SKM-1 (cell line): ENCODE results near the gene RPGRIP1.
"Not testable (repeated sequence)": the region's sequence is repeated elsewhere in the genome, so short reads cannot be mapped to it uniquely, and the experiment has no call there.

ENCODE experiments used
- DNase-seq: peaks from one replicate; lab custom pipeline; 2025; ENCODE audit not compliant: unreplicated experiment; lab: John Stamatoyannopoulos, UW

Gene RPGRIP1

DNA sequence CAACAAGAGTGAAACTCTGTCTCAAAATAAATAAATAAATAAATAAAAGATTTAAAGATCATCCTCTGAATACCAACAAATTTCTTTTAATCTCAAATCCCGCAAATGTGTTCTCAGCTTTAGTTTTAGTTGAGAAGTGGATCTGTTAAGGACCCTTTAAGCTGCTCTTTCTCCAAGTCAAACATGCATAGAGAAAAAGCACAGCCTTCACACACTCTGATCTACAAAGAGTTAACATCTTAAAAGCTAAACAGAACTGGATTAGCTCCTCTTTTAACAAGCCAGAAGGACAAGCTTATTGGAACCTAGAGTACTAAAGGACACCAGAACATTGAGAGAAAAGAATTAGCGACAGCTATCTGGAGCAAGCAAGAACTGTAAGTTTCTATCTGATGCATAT is at the start of gene RPGRIP1:
Gene RPGRIP1, plus strand, starts transcription at position 301 of the 400 bp plus-strand sequence. CDS start 7,894 bp downstream, outside the sequence.
- DNase-seq, result no peak

DNA sequence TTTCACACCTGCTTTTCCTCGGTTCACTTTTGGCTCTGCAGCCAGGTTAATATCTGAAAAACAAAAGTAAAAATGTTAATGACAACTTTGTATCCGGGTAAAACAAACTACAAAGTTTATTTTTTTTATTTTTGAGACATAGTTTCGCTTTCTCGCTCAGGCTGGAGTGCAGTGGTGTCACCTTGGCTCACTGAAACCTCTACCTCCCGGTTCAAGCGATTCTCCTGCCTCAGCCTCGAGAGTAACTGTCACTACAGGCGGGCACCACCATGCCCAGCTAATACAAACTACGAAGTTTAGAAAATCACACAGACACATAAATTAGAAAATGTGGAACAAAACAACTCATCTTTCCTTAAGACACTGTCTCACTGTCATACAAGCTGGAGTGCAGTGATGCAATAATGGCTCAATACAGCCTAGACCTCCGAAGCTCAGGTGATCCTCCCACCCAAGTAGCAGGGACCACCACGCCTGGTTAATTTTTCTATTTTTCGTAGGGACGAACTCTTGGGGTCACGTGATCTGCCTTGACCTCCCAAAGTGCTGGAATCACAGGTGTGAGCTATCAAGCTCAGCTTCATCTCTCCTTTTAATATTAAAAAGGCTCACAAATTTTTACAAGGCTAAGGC is 48.7 kb upstream of the RPGRIP1 start:
- no peak for DNase-seq

DNA sequence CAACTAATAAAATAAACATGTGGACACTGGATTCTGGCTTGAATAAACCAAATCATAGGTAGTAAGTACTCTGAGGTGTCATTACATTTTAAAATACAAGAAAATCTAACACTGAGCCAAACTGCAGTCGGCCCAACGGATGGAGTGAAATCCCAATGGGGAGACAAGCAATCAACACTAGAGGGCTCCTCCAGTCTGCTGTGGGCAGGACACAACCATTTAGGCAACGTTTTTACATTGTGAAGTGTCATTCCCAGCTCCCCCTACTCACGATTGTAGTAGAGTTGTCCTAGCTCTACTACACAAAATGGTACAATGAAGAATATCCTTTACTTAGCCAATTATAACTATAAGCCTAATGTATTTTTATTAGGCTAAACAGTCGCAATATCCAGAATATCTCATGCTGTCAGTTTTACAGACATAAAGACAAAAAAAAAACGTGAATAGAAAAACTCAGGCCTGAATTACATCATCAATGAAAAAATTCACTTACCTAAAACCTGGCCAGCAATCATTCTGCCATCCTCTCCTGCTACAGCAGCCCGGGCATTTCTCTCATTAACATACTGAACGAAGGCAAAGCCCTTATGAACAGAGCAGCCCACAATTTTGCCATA is 46.3 kb upstream of the RPGRIP1 start:
- DNase-seq, result no peak

DNA sequence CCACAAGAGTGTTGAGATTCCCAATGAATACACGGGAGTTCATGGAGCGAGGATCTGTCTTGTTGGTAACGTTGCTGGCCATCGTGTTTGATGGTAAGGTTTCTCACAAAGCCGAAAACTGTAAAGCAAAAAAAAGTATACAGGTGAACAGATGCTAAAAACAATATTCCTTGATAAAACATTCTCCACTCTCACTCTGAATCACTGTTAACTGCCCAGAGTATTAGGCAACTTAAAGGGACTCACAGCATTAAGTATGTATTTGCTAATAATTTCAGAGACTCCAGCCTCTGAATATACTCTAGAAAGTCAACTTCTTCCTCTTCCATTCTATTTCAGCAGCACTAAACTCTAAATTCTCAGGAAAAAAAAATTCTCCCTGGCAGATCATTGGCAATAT is 45.8 kb upstream of the RPGRIP1 start:
- DNase-seq, result no peak

DNA sequence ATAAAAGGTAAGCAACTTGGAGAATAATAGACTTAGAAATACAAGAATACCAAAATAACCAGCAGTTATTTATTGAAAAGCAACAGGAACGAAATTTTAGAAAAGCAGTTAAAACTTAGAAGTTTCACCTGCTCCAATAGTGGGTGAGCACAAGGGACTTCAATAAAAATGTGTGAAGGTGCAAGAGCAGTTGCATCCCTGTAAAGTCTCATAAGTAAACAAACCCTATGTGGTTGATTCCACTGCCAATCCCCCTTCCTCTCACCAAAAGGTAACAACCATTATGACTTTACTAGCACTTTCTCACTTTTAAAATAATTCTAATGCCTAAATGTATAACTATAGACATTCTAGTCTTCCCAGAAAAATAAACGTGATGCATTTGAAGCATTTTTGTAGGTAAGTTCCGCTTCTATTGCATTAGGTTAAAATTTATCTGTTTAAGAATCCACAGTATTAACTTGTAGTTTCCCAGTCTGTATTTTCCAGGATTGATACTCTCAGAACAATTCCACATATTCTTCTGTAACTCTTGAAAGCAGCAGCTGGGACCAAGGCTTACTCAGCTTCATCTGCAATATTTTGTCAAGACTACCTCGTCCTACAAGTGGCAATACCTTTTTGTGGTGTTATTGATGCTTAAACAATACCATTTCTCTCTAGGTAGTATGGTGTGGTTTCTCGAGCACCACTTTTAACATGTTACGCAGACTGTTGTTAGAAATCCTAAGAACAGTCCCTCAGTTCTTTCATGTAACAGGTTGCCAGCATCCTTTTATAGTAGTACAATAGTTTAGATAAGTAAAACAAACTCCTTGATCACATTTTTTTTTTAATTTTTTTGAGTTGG is 42.7 kb upstream of the RPGRIP1 start:
- no peak for DNase-seq

DNA sequence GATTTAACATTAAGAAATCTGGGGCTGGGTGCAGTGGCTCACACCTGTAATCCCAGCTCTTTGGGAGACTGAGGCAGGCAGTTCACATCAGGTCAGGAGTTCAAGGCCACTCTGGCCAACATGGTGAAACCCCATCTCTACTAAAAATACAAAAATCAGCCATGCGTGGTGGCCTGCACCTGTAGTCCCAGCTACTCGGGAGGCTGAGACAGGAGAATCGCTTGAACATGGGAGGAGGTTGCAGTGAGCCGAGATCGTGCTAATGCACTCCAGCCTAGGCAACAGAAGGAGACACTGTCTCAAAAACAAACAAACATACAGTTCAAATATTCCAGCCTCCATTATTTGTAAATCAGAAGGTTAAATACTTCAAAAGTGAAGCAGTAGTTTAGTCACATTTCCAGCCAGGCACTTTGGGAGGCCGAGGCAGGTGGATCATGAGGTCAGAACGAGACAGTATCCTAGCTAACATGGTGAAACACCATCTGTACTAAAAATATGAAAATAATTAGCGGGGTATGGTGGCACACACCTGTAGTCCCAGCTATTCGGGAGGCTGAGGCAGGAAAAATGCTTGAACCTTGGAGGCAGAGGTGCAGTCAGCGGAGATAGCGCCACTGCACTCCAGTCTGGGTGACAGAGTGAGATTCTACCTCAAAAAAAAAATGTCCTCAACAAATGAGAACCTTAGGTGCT is 40.9 kb upstream of the RPGRIP1 start:
- no peak for DNase-seq

DNA sequence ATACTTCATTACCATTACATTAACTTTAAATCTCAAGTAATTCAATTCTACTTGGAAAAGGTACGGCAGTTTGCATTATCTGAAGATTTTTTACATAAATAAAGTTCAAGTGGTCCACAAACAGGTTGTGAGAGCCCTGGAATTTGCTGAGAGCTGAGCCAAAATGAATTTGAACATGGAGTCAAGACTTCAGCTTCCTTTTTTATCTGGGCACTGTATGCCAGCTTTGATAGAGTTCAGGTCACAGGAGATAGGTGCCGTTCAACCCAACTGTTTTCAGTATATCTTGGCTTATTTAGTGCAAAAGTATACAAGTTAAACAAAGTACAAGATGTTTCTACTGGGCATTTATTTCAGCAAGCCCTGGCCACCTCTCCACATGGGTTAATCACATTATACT is 39.5 kb upstream of the RPGRIP1 start:
- DNase-seq, result no peak

DNA sequence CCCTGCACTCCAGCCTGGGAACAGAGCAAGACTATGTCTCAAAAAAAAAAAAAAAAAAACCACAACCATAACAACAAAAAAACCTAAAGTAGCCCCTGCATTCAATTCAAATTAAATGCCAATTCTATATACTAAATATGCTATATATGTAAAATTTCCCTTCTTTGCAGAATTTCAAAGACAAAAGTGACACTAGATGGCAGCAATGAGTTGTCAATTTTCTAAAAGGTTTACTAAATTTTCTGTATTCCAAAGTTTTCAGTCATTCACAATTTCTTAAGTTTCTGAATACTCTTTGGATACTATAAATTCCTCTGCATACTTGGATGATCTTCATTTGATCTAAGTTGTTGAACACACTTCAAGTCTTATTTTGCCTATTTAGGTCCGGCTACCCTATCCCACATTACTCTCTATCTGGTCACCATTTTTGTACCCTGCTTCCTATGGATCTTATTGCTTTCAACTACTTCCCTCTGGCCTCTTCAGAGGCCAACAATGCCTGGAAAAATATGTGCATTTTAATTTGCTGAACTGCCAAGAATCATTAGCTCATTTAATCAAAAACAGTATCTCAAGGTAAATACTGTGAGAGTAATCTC is 38.6 kb upstream of the RPGRIP1 start:
- no peak for DNase-seq

DNA sequence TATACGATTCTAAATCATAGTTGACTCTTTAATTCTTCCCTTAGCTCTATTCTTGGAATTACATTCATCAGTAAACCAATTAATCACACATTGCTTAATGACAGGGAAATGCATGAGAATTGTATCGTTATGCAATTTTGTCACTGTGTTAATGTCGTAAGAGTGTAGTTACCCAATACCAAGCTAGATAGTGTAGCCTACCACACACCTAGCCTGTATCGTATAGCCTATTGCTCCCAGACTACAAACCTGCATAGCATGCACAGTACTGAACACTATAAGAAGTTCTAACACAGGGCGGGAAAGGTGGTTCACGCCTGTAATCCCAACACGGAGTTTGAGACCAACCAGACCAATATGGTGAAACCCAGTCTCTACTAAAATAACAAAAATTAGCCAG is 35.3 kb upstream of the RPGRIP1 start:
- DNase-seq, result no peak

DNA sequence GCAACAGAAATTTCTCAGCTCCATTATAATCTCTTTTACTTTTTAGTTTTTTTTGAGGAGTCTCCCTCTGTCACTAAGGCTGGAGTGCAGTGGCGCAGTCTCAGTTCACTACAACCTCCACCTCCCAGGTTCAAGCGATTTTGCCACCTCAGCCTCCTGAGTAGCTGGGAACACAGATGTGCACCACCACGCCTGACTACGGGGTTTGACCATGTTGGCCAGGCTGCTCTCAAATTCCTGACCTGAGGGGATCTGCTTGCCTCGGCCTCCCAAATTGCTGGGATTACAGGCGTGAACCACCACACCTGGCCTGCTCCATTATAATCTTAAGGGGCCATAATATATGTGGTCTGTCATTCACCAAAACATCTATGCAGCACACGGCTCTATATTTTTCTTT is 34.1 kb upstream of the RPGRIP1 start:
- DNase-seq, result no peak

DNA sequence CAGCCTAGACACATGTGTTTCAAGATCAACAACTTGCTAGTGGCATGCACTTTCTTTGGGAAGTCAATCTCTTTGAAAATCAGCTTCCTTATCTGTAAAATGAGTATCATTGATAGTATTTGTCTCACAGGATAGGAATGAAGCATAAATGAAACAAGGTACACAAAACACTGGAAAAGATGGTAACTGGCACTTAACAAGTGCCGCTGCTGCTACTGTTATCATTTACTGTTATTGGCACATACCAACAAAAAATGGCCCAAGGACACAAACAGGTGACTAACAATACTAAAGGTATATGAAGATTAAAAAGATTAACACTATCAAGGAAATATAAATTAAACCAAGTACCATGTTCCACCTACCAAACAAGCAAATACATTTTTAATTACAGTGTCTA is 31.5 kb upstream of the RPGRIP1 start:
- DNase-seq, result no peak

DNA sequence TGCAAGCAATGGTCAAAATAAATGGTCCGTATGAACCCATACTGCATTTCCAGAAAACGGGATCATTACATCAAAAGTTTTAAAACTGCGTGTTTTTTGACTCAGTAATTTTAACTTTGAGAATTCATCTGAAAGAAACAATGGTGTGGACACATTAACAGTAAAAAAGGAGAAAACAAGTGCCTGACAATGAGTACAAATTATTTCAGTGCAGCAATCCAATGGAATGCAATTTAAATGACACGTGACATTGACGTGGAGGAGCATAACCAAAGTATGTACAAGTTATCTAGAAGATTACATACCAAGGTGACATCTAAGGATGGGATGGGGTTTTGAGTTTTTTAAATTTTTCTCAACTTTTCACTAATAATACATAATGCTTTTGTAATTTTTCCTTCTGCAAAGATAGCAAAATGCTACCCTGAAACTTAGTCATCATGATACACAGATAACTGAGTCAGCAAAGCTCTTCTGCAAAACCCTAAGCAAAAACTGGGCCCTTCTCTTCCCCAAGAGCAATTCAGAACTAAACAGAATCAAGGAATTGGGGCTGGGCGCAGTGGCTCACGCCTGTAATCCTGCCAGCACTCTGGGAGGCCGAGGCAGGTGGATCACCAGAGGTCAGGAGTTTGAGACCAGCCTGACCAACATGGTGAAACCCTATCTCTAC is 31.0 kb upstream of the RPGRIP1 start:
- DNase-seq, result no peak

DNA sequence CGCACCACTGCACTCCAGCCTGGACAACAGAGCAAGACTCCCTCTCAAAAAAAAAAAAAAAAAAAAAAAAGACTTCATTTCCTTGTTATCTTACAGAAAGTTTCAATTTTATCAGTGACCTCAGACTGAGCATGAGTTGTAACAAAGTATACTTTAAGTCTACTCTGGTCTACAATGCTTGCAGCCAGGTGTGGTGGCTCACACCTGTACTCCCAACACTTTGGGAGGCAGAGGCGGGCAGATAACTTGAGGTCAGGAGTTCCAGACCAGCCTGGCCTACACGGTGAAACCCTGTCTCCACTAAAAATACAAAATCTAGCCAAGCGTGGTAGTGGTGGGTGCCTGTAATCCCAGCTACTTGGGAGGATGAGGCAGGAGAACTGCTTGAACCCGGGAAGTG is 28.7 kb upstream of the RPGRIP1 start:
- DNase-seq, result no peak

DNA sequence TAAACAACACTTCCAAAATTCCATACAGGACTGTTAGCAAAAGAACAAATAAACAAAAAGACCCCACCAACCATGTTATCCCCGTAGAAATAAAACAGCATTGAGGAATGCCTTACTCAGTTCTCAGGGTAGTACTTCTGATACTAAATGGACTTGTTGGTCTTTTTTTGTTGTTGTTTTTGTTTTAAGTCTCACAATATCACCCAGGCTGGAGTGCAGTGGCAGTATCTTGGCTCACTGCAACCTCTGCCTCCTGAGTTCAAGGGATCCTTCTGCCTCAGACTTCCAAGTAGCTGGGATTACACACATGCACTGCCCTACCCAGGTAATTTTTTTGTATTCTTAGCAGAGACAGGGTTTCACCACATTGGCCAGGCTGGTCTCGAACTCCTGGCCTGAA is 27.7 kb upstream of the RPGRIP1 start:
- DNase-seq, result no peak

DNA sequence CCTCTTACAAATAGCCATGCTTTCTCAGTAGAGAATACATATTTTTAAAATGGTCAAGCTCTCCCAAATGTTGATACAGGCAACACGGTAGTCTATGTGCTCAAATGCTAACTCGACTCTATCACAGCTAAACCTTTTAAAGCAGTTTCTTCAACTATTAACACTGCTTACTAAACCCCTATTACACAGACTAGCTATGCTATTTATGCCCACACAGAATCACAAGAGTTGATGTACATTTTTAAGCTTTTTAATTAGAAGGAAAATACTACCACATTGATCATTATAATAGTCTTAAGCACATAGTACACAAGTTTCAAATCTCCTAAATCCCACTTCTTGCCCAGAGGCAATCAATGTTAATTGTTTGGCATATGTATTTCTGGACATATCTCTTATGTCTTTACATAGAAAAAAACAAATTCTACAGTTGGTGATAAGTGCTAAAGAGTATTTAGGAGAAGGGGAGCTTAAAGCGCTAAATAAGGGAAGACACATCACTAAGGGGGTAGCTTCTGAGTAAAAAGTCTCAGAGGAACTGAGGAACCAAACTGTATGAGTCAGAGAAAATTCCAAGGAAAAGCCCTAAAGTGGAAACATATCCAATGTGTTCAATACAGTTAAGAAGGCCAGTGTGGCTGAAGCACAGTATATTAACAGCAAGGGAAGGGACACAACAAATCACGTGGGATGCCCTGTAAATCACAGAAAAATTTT is 24.3 kb upstream of the RPGRIP1 start:
- no peak for DNase-seq

DNA sequence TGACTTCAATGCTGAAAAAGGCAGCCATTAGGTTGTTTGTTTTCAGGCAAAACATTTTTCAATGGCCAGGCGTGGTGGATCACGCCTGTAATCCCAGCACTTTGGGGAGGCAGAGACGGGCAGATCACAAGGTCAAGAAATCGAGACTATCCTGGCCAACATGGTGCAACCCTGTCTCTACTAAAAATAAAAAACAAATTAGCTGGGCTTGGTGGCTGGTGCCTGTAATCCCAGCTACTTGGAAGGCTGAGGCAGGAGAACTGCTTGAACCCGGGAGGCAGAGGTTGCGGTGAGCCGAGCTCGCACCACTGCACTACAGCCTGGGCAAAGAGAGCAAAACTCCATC is 23.8 kb upstream of the RPGRIP1 start:
- DNase-seq, result not testable (repeated sequence)

DNA sequence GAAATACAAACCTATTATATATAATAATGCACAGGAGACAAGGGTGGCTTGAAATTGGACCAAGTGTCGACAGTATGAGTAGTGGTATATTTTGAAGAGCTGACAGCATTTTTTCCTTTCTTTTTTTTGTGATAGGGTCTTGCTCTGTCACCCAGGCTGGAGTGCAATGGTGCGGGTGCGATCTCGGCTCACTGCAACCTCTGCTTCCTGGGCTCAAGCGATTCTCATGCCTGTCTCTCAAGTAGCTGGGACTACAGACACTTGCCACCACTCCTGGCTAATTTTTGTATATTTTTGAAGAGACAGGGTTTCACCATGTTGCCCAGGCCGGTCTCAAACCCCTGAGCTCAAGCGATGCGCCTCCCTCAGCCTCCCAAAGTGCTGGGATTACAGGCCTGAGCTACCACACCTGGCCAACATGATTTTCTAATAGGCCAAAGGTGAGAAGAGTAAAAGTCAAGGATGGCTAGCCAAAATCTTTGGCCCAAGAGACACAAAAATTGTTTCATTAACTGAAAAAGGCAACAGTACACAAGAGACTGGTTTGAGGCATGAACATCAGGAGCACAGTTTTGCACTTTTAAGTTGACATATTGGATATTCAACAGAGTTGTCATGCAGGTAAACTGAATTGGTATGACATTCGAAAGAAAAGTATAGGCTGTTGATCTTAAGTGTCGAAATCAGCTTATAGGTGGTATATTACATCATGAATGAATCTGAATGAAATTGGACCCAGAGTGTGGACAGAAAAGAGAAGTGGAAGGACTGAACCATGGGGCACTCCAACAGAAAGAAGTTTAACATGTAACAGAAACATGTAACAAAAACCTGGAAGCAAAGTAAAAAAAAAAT is 23.1 kb upstream of the RPGRIP1 start:
- DNase-seq, result no peak

DNA sequence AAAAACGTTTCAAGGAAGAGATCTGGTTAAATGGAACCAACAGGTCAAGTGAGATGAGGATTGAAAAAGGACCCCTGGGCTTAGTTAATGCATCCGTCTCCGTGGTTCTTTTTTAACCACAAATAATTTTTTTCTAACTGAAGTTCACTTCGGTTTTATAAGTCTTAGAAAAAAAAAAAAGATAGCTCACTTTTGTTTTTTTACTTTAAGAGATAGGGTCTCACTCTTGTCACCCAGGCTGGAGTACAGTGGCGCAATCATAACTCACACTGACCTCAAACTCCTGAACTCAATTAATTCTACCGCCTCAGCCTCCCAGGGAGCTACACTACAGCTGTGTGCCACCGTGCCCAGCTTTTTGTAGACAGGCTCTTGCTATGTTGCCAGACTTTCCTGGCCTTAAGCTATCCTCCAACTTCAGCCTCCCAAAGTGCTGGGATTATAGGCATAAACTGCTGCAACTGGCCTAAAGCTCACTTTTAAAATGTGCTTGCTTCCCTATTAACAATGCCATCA is 22.4 kb upstream of the RPGRIP1 start:
- no peak for DNase-seq
